LNCAP (cell line): ENCODE measurements around the gene ZCCHC2.

Experiments used
- TF ChIP-seq, protein P1 (sequence below): fragments of 450-650 bp; IDR thresholded peaks from 2 replicates; pipeline ENCODE4 v1.5.1; 2017; ENCODE audit warnings: mild to moderate bottlenecking

The ZCCHC2 gene

DNA sequence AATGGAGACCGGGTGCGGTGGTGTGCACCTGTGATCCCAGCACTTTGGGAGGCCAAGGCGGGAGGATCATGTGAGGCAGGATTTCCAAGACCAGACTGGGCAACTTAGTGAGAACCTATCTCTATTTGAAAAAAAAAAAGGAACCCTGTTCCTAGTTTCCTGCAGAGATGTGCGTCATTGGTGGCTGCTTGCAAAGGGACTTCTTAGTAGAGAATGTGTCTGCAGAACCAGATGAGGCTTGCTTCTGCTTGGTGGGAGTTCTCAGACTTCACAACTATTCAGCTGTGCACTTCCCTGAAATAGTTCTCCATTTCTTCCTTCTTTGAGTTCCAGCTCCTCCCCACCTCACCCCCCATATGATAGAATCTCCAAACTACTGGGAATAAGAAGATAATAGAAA is 22.3 kb downstream of the ZCCHC2 start:
- TF ChIP-seq, protein P1, sequence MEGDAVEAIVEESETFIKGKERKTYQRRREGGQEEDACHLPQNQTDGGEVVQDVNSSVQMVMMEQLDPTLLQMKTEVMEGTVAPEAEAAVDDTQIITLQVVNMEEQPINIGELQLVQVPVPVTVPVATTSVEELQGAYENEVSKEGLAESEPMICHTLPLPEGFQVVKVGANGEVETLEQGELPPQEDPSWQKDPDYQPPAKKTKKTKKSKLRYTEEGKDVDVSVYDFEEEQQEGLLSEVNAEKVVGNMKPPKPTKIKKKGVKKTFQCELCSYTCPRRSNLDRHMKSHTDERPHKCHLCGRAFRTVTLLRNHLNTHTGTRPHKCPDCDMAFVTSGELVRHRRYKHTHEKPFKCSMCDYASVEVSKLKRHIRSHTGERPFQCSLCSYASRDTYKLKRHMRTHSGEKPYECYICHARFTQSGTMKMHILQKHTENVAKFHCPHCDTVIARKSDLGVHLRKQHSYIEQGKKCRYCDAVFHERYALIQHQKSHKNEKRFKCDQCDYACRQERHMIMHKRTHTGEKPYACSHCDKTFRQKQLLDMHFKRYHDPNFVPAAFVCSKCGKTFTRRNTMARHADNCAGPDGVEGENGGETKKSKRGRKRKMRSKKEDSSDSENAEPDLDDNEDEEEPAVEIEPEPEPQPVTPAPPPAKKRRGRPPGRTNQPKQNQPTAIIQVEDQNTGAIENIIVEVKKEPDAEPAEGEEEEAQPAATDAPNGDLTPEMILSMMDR, result no peak

DNA sequence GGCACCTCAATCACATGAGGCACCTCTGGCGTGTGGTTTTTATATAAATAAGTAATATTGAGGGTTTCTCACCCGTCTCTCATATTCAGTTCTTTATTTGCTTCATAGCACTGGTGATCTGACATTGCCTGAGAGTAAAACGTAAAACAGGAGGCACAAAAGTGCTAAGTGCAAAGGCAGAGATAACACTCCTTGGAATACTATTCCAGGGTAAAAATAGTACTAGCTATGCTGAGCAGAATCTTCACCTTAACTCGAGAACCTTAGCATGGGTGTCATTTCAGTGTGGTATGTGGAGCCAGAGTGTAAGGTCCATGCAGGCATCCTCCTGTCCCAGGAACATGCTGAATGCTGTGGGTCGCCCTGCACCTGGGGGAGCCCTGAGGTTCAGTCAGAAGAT is 26.9 kb downstream of the ZCCHC2 start:
- TF ChIP-seq, protein P1, result no peak

DNA sequence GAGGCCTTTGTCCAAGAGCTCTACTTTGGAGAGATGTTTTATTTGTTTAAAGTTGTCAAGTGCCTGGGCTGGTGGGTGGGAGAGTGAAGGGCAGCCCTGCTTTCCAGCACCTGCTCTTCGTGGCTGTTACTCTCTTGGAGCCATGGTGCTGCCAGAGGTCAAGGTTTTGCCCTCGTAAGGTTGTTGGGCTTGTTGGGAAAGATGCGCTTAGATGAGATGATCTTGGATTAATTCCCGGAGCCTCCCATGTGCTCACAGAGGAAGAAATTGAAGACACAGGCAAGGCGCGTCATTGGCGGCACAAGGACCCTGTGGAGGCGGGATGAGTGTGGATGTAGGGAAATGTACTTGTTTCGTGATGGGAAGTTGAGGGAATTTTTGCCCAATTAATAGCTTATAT is 27.9 kb downstream of the ZCCHC2 start:
- TF ChIP-seq, protein P1, result no peak

DNA sequence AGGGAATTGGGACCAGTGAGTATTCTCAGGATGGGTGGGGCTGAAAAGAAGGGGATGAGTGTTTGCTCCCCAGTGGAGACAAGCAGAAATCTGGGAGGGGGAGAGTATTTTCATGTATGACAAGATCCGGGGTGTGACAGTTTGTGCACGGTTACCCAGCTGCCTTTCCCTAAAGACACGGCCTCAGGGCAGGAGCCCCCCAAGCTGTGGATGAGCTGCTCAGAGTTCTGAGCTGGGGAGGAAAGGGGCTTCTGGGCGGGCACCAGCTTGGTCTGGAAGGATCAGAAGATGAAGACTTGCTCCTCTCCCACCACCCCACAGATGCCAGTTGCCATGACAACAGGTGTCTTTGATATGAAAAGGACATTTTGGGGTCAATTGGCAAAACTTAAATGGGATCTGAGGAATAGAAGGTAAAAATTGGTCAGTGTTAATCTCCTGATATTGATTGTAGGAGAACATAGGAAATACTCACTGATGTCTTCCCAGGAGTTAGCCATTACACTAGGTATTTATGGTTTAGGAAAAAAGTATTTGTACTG is 29.2 kb downstream of the ZCCHC2 start:
- TF ChIP-seq, protein P1, result no peak

DNA sequence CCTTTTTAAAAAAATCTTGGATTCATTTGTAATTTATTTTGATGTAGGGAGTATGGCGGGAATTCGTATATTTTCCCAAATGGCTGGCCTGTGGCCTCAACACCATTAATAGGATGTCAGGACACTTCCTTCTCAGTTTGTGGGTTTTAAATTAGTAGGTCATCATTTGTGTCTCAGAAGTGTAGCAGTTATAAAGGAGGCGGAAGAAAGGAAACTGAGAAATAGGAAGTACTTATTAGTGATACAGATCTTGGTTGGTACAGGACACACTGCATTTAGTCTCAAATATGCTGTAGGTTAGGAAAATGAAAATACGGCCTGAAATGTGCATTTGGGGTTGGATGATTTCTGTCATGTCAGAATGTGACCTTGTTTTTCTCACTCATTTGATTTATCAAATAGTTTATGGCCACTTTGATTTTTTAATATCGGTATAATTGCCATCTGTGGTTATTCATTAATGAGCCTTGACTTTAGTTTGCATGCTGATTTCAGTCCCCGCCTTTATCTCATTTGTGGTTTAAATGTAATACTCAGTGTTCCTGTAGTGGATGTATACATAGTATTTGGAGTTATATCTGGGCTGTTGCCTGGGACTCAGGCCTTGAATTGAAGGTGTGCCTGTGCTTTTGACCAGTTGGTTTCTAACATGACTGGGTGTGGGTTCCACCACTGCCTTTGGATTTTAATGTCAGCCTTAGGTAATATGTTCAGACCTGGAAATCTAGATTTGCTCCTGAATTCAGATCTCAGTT is 31.4 kb downstream of the ZCCHC2 start:
- TF ChIP-seq, protein P1, result no peak

DNA sequence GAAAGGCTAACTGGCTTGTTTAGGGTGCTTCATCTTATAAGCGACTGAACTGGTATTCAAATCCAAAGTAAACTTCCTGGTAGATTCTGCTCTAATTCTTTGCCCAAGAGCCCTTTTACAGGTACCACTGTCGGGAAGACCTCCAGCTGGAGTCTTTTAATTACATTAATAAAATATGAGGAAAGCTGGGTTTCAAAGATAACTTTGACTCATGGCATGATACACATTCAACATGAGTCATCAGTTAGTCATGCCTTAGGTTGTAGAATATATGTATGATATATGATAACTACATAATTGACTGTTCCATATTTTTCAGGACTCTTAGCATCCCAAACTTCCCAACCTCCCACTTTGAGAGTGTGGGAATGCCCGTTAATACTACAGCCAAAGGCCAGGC is 32.3 kb downstream of the ZCCHC2 start:
- TF ChIP-seq, protein P1, result no peak

DNA sequence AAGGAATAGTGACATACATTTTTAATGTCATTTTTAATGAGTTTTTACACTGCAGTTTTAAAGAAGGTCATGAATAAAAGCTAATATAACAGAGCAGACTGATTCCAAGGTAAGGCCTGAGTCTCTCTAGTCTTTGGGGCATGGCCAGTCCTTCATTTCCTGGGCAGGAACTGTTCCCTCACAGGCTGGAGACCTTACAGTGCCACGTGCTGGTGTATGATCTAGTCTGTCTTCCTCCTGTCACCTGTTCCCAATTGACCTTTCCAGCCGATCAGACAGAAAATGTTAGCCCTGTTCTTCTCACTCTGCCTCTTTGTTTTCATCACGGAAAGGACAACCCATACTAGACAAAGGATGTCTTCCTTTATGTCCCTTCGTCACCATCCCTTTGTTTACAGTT is 33.6 kb downstream of the ZCCHC2 start:
- TF ChIP-seq, protein P1, result no peak
